GM18519 (cell line): Measurements from ENCODE around the gene USP12.
"Not testable (repeated sequence)": the region's sequence is repeated elsewhere in the genome, so short reads cannot be mapped to it uniquely, and the experiment has no call there.

Source experiments
- ATAC-seq: cut with Tn5 transposase; IDR thresholded peaks from one replicate; pipeline ENCODE4 v1.9.1; 2021; ENCODE audit warnings: mild to moderate bottlenecking, moderate library complexity; ENCODE audit not compliant: unreplicated experiment, low FRiP score

USP12 gene

DNA sequence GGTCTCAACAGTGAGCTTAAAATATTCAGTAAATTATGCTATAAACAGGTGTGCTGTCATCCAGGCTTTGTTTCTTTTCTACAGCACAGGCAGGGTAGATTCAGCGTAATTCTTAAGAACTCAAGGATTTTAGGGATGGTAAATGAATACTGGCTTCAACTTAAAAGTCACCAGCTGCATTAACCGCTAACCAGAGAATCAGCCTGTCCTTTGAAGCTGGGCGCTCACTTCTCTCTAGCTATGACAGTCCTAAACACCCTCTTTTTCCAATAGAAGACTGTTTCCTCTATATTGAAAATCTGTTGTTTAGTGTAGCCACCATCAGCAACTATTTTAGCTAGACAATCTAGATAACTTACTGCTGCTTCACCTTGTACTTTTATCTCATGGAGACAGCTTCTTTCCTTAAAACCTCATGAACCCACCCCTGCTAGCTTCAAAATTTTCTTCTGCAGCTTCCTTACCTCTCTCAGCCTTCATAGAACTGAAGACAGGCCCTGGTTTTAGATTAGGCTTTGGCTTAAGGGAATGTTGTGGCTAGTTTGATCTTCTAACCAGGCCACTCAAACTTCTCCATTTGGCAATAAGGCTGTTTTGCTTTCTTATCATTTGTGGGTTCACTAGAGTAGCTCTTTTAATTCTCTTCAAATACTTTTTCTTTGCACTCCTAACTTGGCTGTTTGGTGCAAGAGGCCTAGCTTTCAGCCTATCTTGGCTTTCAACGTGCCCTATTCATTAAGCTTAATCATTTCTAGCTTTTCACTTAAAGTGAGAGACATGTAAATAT lies 89.5 kb downstream of the USP12 start:
- no peak for ATAC-seq

GRCh38 chr13:27080018-27080948 lies 91.3 kb downstream of the USP12 start:
- no peak for ATAC-seq

DNA sequence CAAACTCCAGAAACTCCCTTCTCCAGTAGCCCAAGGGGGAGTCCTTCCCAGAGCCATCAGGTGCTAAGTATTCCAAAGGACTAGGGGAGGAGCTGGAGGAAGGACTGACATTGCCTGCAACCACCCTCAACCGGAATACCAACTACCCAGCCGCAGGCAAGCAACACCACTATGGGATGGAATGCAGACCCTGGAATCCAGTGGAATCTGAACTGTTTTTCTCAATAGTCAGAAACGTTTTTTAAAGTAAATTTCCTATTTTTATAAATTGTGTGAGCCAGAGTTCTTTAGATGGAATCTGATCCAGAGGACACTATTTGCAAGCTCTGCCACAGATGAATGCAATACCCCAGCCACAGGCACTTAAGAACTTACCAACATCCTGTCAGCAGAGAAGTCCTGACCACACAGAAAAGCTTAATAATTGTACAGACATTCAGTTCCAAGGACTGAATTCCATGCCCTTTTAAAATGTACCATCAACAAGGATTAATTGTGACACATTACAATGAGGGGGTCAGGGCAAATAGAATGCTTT lies 92.1 kb downstream of the USP12 start:
- ATAC-seq = no peak

- ATAC-seq = no peak
Measured at GRCh38 chr13:27077451-27077850, 94.2 kb downstream of the USP12 start.

DNA sequence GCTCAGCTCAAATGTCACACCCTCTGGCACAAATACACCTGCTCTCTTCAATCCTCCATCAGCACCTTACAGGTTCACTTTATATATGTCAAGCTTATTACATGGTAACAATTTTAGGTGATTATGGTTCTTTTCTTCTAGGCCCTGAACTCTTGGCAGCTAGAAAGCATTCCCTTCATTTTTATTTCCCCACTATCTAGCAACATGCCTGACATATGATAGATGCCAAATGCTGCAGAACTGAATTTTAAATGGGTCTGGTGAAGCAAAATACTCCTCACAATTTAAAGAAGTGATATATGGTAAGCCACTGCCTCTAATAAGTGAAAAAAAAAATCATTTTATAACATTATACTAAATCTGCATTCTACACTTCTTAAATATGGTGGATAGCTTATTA lies 95.2 kb downstream of the USP12 start:
- no peak for ATAC-seq

GRCh38 chr13:27073186-27073585 lies 98.4 kb downstream of the USP12 start:
- ATAC-seq = no peak

DNA sequence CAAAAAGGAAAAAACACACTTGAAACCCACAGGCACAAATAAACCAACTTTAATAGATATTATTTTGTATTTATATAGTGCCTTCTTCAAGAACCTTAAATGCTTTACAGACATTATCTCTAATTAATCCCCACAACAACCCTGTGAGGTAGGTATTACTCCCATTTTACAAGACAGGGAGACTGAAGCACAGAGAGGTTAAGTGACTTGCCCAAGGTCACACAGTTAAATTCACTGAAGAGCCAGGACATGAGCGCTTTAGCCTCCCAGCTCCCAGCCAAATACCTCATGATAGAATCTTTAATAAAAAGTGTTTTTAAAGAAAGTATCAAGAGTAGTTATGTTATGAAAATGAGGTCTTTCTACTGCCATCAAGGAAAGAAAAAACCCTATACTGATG lies 105.5 kb downstream of the USP12 start:
- ATAC-seq = not testable (repeated sequence)

DNA sequence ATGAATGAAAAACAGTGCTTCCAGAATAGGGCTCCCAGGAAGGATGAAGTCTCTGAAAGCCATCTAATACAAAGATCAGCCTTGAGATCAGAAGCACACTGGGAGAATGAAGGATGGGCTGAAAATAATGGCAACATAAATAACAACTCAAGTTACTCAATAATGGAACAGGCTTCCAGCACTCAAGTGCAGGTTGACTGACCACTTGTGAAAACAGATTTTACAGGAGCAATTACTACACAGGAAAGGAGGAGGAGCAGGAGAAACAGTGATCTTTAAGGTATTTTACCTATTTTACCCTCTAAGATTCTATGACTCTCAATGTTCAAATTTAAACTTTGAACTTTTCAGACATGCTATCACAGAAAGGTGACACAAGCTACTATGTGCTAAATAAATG lies 106.0 kb downstream of the USP12 start:
- ATAC-seq = no peak

GRCh38 chr13:27064252-27064995 lies 107.2 kb downstream of the USP12 start:
- ATAC-seq = no peak

DNA sequence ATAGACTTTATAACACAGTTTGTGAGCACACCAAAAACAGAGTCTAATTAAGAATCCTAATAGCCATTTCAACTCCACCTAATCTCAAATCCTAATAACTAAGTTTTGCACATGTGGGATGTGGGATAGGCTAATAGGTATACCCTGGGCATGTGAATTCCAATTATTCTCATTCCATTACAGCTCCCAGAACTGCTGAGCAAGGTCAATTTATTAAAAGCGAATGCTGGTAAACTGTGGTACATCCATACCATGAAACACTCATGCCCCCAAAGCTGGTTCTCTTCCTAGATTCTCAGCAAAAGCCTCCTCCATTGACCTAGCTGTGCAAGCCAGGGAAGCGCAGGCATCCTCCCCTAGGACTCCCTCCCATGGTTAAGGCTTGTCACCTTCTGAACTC lies 113.8 kb downstream of the USP12 start:
- ATAC-seq = no peak

DNA sequence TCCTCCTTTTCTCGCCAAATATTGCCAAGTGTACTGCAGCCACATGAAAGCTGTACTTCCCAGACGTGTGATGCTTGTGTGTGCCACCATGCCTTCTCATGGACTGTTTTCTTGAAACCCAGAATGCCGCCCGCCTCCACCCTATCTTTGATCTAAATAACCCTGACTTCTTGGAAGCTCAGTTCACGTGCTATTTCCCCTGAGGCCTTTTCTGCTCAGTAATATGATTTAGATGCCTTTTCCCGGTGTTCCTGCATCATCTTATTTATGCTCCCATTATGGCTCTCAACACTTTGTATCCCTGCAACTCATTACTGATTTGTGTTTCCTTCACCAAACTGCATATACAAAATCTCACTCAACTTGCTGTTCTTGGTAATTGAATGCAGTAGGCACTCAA lies 116.1 kb downstream of the USP12 start:
- ATAC-seq = no peak

- no peak for ATAC-seq
Measured at GRCh38 chr13:27054760-27055159, 116.9 kb downstream of the USP12 start.

DNA sequence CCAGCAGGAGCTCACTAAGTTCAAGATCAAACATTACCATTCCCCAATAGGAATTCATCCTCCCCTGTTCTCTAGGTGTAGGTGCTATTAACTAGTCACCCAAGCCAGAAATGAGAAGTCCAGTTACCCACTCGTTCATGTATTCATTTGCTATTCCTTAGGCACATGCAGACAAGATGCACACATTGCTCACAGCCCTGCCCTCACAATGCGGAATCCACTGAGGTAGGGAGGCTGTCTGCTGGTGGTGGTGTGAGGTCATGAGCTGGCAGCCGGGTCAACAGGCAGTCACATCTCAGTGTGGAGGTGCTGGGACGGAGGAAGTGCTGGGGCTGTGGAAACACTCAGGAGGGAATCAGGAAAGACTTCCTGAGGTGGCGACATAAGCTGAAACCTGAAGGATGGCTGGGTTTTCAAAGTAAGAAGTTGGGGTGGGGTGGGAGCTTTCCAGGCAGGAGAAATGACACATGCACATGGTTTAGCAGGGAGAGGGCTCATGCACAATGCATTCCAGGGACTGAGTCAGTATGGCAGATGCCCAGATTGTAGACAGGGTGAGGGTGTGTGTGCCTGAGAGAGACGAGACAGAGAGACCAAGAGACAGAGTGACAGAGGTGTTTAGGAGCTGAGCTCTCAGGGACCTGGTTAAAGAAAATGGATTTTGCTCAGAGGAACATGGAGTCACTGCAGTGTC lies 117.6 kb downstream of the USP12 start:
- ATAC-seq = no peak

DNA sequence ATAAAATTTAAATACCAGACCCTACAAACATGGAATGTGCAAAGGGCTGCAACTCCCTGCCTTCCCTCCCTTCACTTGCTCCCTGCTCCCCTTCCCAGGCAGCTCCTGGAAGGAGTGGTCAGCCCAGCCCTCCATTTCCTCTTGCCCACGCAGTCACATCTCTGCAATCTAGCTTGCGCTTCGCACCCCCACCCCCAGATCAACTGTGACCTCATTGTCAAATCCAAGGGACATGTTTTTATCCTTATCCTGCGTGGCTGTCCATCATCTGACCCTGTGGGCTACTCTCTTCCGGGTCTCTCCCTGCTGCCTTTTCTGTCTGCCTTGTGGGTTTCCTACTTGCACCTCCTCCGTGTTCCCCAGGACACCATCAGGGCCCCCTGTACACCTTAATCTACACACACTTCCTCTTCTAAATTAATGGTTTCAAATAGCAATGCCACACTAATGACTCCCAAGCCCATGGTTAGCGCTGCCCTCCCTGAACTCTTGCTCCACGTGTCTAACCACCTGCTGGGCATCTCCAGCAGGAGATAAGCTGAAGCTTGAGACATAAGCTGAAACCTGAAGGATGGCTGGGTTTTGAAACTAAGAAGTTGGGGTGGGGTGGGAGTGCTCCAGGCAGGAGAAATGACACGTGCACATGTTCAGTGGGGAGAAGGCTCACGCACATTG lies 118.3 kb downstream of the USP12 start:
- ATAC-seq = no peak

- no peak for ATAC-seq
Measured at GRCh38 chr13:27052551-27053208, 118.9 kb downstream of the USP12 start.

GRCh38 chr13:27047081-27047480 lies 124.5 kb downstream of the USP12 start:
- ATAC-seq = no peak

DNA sequence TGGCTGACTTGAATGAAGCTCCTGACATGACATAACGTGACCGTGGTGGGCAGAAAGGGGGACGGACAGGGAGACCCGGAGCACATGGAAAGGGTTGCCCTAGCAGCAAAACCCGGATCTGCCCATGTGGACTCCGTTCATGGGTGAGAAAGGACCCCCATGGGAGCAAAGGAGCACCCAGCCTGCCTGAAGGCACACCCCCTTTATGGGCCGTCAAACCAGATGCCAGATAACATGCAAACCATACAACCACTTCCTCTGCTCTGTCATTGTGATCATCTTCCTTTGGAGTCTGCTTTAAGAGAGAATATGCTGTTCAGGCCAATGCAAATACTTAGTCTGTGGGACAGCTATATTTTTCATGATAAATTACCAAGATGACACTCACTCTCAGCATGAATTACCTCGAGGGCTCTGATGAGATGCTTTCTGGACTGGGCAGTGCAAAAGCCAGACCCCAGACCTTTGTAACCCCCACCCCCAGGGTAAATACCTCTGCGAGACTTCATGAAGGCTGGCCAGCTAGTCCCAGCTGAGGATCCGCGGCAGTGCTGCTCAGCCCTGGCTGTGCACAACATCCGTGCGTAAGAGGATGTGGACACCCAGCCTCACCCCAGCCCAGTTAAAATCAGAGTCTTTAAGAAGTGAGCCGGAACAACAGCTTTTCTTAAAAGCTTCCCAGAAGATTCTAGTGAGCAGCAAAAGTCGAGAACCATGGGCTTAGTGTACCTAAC lies 126.6 kb downstream of the USP12 start:
- ATAC-seq = peak; percentile 51

GRCh38 chr13:27043013-27043412 lies 128.6 kb downstream of the USP12 start:
- ATAC-seq = no peak
